K562 (cell line): ENCODE data around the gene FAM3C. TPM values are rescaled to one million over a fixed set of nuclear protein-coding genes. Genes with fewer than 3 reads are reported as not detected.

Experiments
- ATAC-seq: fragments of 200-7000 bp; cut with Tn5 transposase; 3 replicates; pipeline ENCODE4 v1.9.1; 2020; ENCODE audit warnings: moderate library complexity
- BruUV-seq: library from RNA; stranded (reverse); fragments of 400-500 nt; replicated peaks from 2 replicates; lab custom pipeline; 2021; lab: Mats Ljungman, UMichigan
- CTCF ChIA-PET: fragments of 300-600 bp; formaldehyde crosslinking; extraction: SDS; loops from one replicate; lab custom pipeline; 2021; ENCODE audit warnings: low intra/inter-chr PET ratio; lab: Yijun Ruan, JAX
- POLR2A ChIA-PET: fragments of 300-600, 350-650 bp; sonication (Branson Sonifier 250); formaldehyde crosslinking; extraction: SDS; loops from one replicate; lab custom pipeline; 2021; ENCODE audit warnings: antibody characterized with exemption, inconsistent platforms; lab: Yijun Ruan, JAX
- DNase-seq, 4 experiments: peaks; one replicate each; pipeline versions ENCODE4 v3.0.0 to v3.0.0-alpha.2; 2011 to 2018; ENCODE audit warnings: low spot score in 3 of 4, mixed read lengths in 3 of 4; ENCODE audit errors: extremely low read depth in 1 of 4
- FAIRE-seq: peaks from 2 replicates; lab custom pipeline; 2011; peaks lifted over from hg19 to GRCh38; lab: Jason Lieb, UNC
- H2AFZ ChIP-seq: 2 replicates; pipeline ENCODE4 v1.6.0; 2011; ENCODE audit warnings: low read depth, low read length, control low read depth, inconsistent platforms
- H3K27ac ChIP-seq: fragments of 200-600 bp; 3 replicates; pipeline ENCODE4 v1.8.0; 2011; ENCODE audit warnings: low read depth, mild to moderate bottlenecking, control low read depth, inconsistent platforms, low read length, moderate library complexity, mixed read lengths; ENCODE audit errors: extremely low read depth
- H3K27me3 ChIP-seq, 2 experiments: fragments of 300-600 bp in 1 of 2; 2 replicates in 1 of 2; 3 replicates in 1 of 2; pipeline versions ENCODE4 v1.6.0 to v1.8.0; 2011; ENCODE audit warnings: inconsistent platforms in 2 of 2, low read length in 2 of 2, mild to moderate bottlenecking in 1 of 2, mixed read lengths in 1 of 2, moderate library complexity in 1 of 2; ENCODE audit not compliant: control insufficient read depth in 2 of 2, insufficient read depth in 2 of 2
- H3K36me3 ChIP-seq: fragments of 300-600 bp; 3 replicates; pipeline ENCODE4 v1.8.0; 2011; ENCODE audit warnings: mild to moderate bottlenecking, low read length, inconsistent platforms; ENCODE audit not compliant: control insufficient read depth, insufficient read depth
- H3K4me1 ChIP-seq, 2 experiments: fragments of 200-600 bp in 1 of 2; replicated peaks in 1 of 2; 2 replicates in 1 of 2; 3 replicates in 1 of 2; pipeline versions ENCODE4 v1.5.1 to v1.8.0; 2011; ENCODE audit warnings: inconsistent platforms in 2 of 2, low read length in 2 of 2, mild to moderate bottlenecking in 1 of 2, mixed read lengths in 1 of 2, moderate library complexity in 1 of 2; ENCODE audit not compliant: control insufficient read depth in 2 of 2, insufficient read depth in 2 of 2
- H3K4me2 ChIP-seq: 2 replicates; pipeline ENCODE4 v1.6.1; 2011; ENCODE audit warnings: low read length, control low read depth, inconsistent platforms, mixed read lengths; ENCODE audit not compliant: insufficient read depth
- H3K4me3 ChIP-seq: fragments of 200-600 bp; sonication (generic), shearing (Covaris generic); 2 replicates; pipeline ENCODE4 v1.5.1; 2016; ENCODE audit warnings: control low read depth, inconsistent platforms
- H3K79me2 ChIP-seq: fragments of 200-600 bp; 3 replicates; pipeline ENCODE4 v1.8.0; 2011; ENCODE audit warnings: low read length, inconsistent platforms; ENCODE audit not compliant: control insufficient read depth, insufficient read depth
- H3K9ac ChIP-seq, 2 experiments: 2 replicates each; pipeline versions ENCODE4 v1.6.0 to v1.6.1; 2011; ENCODE audit warnings: low read depth in 2 of 2, low read length in 2 of 2, control low read depth in 1 of 2, inconsistent platforms in 1 of 2, mild to moderate bottlenecking in 1 of 2, mixed read lengths in 1 of 2; ENCODE audit not compliant: insufficient read depth in 1 of 2
- H3K9me1 ChIP-seq: one replicate; pipeline ENCODE4 v1.6.0; 2011; ENCODE audit warnings: inconsistent platforms, mild to moderate bottlenecking, low read length, moderate library complexity; ENCODE audit not compliant: control insufficient read depth, insufficient read depth
- H3K9me3 ChIP-seq: replicated peaks from 2 replicates; pipeline ENCODE4 v1.5.1; 2011; ENCODE audit warnings: low read depth, low read length, inconsistent platforms; ENCODE audit not compliant: control insufficient read depth, insufficient read depth
- H4K20me1 ChIP-seq: replicated peaks from 2 replicates; pipeline ENCODE4 v1.6.1; 2011; ENCODE audit warnings: low read length, inconsistent platforms, mixed read lengths; ENCODE audit not compliant: control insufficient read depth, insufficient read depth
- EHMT2 ChIP-seq: fragments of 450-650 bp; IDR thresholded peaks from 2 replicates; pipeline ENCODE4 v1.6.1; 2018; ENCODE audit warnings: antibody characterized with exemption
- HNRNPLL ChIP-seq: fragments of 200-400 bp; formaldehyde crosslinking; IDR thresholded peaks from 2 replicates; pipeline ENCODE4 v1.6.1; 2017; ENCODE audit warnings: low read length, low read depth, mild to moderate bottlenecking; ENCODE audit not compliant: poor library complexity, severe bottlenecking
- KLF10 ChIP-seq: fragments of 250-450 bp; sonication (Bioruptor Pico); IDR thresholded peaks from 2 replicates; pipeline ENCODE4 v1.6.1; 2021; ENCODE audit warnings: matching md5 sums
- MEIS2 ChIP-seq: fragments of 450-650 bp; IDR thresholded peaks from 2 replicates; pipeline ENCODE4 v1.6.1; 2014; ENCODE audit warnings: mild to moderate bottlenecking; ENCODE audit not compliant: partially characterized antibody
- MYC ChIP-seq, 2 experiments: fragments of 250-450 bp in 1 of 2; sonication (Bioruptor Pico) in 1 of 2; IDR thresholded peaks; 2 replicates each; pipeline versions ENCODE4 v1.5.1 to v1.6.1; 2012 to 2021; ENCODE audit warnings: low read depth in 2 of 2, borderline replicate concordance in 1 of 2, improper control_type of control experiment in 1 of 2, low read length in 1 of 2, mild to moderate bottlenecking in 1 of 2, moderate library complexity in 1 of 2
- POLR2B ChIP-seq: fragments of 450-650 bp; IDR thresholded peaks from 2 replicates; pipeline ENCODE4 v1.6.1; 2018; ENCODE audit warnings: low read depth; ENCODE audit not compliant: partially characterized antibody
- WGBS: fragments of 100-300 bp; shearing (Covaris generic); methylation state at CpG from one replicate; pipeline ENCODE4 v1.1.6; 2016; ENCODE audit warnings: low coverage, mixed read lengths; ENCODE audit not compliant: insufficient coverage; ENCODE audit errors: missing lambda C conversion rate; 5-methylcytosine and 5-hydroxymethylcytosine counted together
- in situ Hi-C: fragments of 300-500 bp; cut with MboI; formaldehyde crosslinking; loops from 4 replicates; pipeline ENCODE4 v1.15.0; 2018; ENCODE audit warnings: inconsistent platforms, mixed read lengths
- intact Hi-C: fragments of 100-400 bp; cut with micrococcal nuclease; formaldehyde crosslinking; loops from 2 replicates; pipeline ENCODE4 v1.14.2; 2022
- polyA plus RNA-seq, 8 experiments: library from polyadenylated mRNA; depleted of rRNA in 4 of 8; stranded (reverse) in 5 of 8; unstranded in 3 of 8; fragments of >200 nt; fragmentation: Nextera tagmentation in 2 of 8; fragmentation: Illumina TruSeq in 1 of 8; extraction: Ambion mirVana in 2 of 8; extraction: Trizol in 1 of 8; gene quantifications; 2 replicates each; pipeline versions ENCODE4 v1.2.1 to v1.2.3, GENCODE V29; 2011 to 2014; ENCODE audit warnings: inconsistent platforms in 1 of 8, missing spikeins in 1 of 8
- total RNA-seq, 7 experiments: library from RNA; depleted of rRNA in 6 of 7; stranded (reverse); fragments of >200 nt in 6 of 7; fragmentation: Illumina TruSeq in 2 of 7; extraction: Trizol in 2 of 7; gene quantifications; 2 replicates each; pipeline versions ENCODE4 v1.2.1 to v1.2.3, GENCODE V29; 2011 to 2021; ENCODE audit warnings: low replicate concordance in 1 of 7

The FAM3C gene
- total and polyA plus RNA-seq, 9 of the 15 experiments (the other 6 are each of a cell fraction or from before 2014, with no cell fraction given): 10.6 to 42.6 (median 30.0) TPM

DNA sequence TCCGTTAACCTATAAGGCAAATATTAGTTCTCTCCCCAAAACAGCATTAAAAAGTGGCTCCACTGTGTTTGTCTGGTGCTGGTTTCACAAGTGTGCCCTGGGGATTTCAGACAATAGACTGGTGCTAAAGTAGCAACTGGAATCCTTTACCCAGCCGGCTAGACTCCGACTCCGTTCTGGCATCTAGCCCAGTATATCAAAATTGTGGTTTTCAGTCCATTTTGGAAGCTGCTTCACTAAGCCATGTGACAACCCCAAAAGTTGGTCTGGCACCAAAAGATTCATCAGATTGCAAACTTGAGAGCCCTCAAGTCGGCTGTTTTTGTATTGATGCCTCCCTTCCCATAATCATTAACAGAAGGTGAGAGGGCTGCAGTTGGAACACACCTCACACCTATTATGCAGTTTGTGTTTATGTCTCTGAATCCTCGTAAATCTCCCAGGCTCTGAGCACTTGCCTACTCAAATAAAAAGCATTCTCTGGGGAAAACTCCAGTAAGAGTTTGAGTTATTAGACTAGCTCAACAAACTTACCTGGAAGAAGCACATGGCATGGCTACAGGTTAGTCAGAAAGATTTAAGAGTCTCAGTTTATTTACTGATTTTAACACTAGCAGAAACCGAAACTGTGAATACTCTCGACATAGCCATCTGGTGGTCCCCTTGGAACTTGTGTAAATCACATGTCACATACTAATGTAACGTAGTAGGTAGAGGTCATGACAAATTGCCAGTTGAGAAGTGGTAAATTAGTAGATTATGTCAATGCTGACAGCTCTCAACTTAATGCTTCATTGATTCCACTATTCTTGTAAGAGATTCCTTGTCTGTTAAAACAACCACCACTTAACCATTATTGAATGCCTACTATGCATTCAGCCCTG, 82.1 kb downstream of the FAM3C start (continued):
- TF ChIP-seq KLF10 (CRISPR knock-in tag): no peak
- TF ChIP-seq MEIS2: peak; percentile 48

DNA sequence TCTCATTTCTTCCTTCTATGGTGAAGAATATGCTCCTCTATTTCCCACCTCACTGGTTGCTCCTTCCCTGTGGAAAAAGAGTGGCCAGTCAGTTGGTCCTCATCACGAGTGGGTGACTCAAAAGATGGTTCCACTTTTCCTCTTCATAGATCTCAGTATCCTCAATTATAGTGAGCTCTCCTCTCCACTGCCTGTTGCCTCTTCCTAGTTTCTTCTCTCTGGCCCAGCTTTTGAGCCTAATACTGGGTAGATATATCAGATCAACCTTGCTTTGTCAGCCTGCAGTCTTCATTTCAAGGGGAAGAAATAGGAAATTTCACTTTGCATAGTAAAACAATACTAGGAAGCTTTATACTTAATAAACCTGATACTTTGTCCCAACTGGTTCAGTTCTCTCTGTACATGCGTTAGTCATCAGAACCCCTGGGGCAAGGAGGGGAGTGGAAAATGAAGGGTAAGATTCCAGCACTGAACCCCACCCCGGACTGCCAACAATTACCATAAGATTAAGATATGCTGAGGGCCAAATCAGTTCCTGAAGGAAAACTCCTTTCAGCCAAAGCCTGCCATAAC, 82.8 kb downstream of the FAM3C start:
- Histone ChIP-seq H3K9me3 (no peaks in the 10 kb centered on the region), H3K27me3 (peaks cover 9 to 13% of the 10 kb centered on the region in 2 experiments), H3K4me1 (no peaks in the 10 kb centered on the region), H3K36me3 (no peaks in the 10 kb centered on the region), H3K27ac (no peak overlapping the region), H3K9ac (no peak overlapping the region), H2AFZ (no peak overlapping the region), H3K79me2 (no peaks in the 10 kb centered on the region), H3K4me2 (no peak overlapping the region), H3K9me1 (no peaks in the 10 kb centered on the region), H4K20me1 (no peaks in the 10 kb centered on the region), H3K4me3 (no peak overlapping the region)
- intact Hi-C loops (no loop called here), in situ Hi-C loops (loop anchor here (10.0 kb wide), 1 partner anchor 519 kb away; no protein-coding TSS in a partner anchor)
- WGBS: 0% methylated on average over 3 of the region's 3 CpGs
- CTCF ChIA-PET: no interaction called here
- POLR2A ChIA-PET: interaction anchor here (0.7 to 1.1 kb wide), 3 partner anchors 12 to 20 kb away, joined by 3 to 5 read pairs (median 4); no protein-coding TSS in a partner anchor
- no TSS peak for BruUV-seq
- no peak for TF ChIP-seq EHMT2
- no peak for TF ChIP-seq POLR2B
- no peak for TF ChIP-seq MYC (IDR thresholded peaks at IDR 0.05; ENCODE audit: low read depth, low read length)
- TF ChIP-seq MYC (CRISPR knock-in tag; IDR thresholded peaks at IDR 0.05; ENCODE audit: borderline replicate concordance, low read depth): no peak
- no peak for TF ChIP-seq HNRNPLL
- ATAC-seq: peak; percentile 15; the same call in 2 of the 3 replicates
- FAIRE-seq: no peak
- no peak for DNase-seq
